HCT116 (cell line): ENCODE data around the gene MTARC2. TPM values are rescaled to one million over a fixed set of nuclear protein-coding genes. Genes with fewer than 3 reads are reported as not detected.
A peak's percentile ranks its signal among the peaks of the same experiment; 100 is the strongest.
"Not testable (repeated sequence)": the region's sequence is repeated elsewhere in the genome, so short reads cannot be mapped to it uniquely, and the experiment has no call there.

ENCODE experiments used
- ATAC-seq: fragments of 200-7000 bp; cut with Tn5 transposase; 2 replicates; pipeline ENCODE4 v1.9.1; 2020; ENCODE audit warnings: mild to moderate bottlenecking, moderate library complexity
- BruUV-seq: library from RNA; stranded (reverse); fragments of 400-500 nt; replicated peaks from 2 replicates; lab custom pipeline; 2021; lab: Mats Ljungman, UMichigan
- CTCF ChIA-PET: fragments of 300-600 bp; sonication (Branson Sonifier 250); formaldehyde crosslinking; loops from one replicate; lab custom pipeline; 2021; ENCODE audit warnings: antibody characterized with exemption; lab: Charles Lee
- POLR2A ChIA-PET: fragments of 300-600, 350-600 bp; sonication (Branson Sonifier 250); formaldehyde crosslinking; loops from one replicate; lab custom pipeline; 2021; ENCODE audit warnings: antibody characterized with exemption; lab: Charles Lee
- RAD21 ChIA-PET, 2 experiments: fragments of 300-600 bp; sonication (Branson Sonifier 250); formaldehyde crosslinking; loops; one replicate each; lab custom pipeline; 2023; ENCODE audit warnings: low total read pairs in 2 of 2; ENCODE audit not compliant: uncharacterized antibody in 2 of 2, unreplicated experiment in 2 of 2, low non-redundant PET in 1 of 2; lab: Charles Lee
- DNase-seq: peaks from one replicate; pipeline ENCODE4 v3.0.0-alpha.2; 2010; ENCODE audit warnings: low read depth, low spot score
- H2AFZ ChIP-seq: fragments of 200-600 bp; shearing (Covaris generic), sonication (generic); 2 replicates; pipeline ENCODE4 v1.6.1; 2017; ENCODE audit warnings: low read depth, mixed run types, mixed read lengths, antibody characterized with exemption, low read length; ENCODE audit not compliant: poor library complexity, severe bottlenecking
- H3K27ac ChIP-seq: 2 replicates; pipeline ENCODE4 v1.5.1; 2012; ENCODE audit warnings: low read depth, low read length
- H3K27me3 ChIP-seq: fragments of 200-600 bp; sonication (generic); 2 replicates; pipeline ENCODE4 v1.6.1; 2016; ENCODE audit warnings: mixed run types, low read length, mixed read lengths; ENCODE audit not compliant: insufficient read depth
- H3K36me3 ChIP-seq, 2 experiments: fragments of 200-500 bp in 1 of 2; fragments of 200-600 bp in 1 of 2; sonication (Bioruptor generic) in 1 of 2; sonication (generic) in 1 of 2; 2 replicates each; pipeline versions ENCODE4 v1.5.1 to v1.6.1; 2014 to 2016; ENCODE audit warnings: low read length in 2 of 2, inconsistent platforms in 1 of 2, mixed read lengths in 1 of 2, mixed run types in 1 of 2; ENCODE audit not compliant: insufficient read depth in 2 of 2, control insufficient read depth in 1 of 2
- H3K4me1 ChIP-seq, 2 experiments: fragments of 200-600 bp in 1 of 2; sonication (generic) in 1 of 2; 2 replicates each; pipeline versions ENCODE4 v1.5.1 to v1.6.1; 2012 to 2017; ENCODE audit warnings: low read length in 2 of 2, inconsistent platforms in 1 of 2, mild to moderate bottlenecking in 1 of 2, mixed read lengths in 1 of 2, mixed run types in 1 of 2, moderate library complexity in 1 of 2; ENCODE audit not compliant: insufficient read depth in 2 of 2, control insufficient read depth in 1 of 2
- H3K4me2 ChIP-seq: fragments of 200-600 bp; sonication (generic); 2 replicates; pipeline ENCODE4 v1.6.1; 2017; ENCODE audit warnings: mixed run types, low read length, mixed read lengths
- H3K4me3 ChIP-seq, 2 experiments: fragments of 200-600 bp in 1 of 2; sonication (generic) in 1 of 2; replicated peaks in 1 of 2; 2 replicates each; pipeline ENCODE4 v1.5.1; 2011 to 2016; ENCODE audit warnings: low read length in 2 of 2, control low read depth in 1 of 2, low read depth in 1 of 2, mild to moderate bottlenecking in 1 of 2, mixed read lengths in 1 of 2, mixed run types in 1 of 2
- H3K79me2 ChIP-seq: fragments of 200-600 bp; sonication (generic); 2 replicates; pipeline ENCODE4 v1.6.1; 2017; ENCODE audit warnings: mild to moderate bottlenecking, mixed run types, low read length, moderate library complexity, mixed read lengths; ENCODE audit not compliant: insufficient read depth
- H3K9ac ChIP-seq: fragments of 200-600 bp; sonication (generic); 2 replicates; pipeline ENCODE4 v1.6.1; 2016; ENCODE audit warnings: low read length, mixed read lengths
- H3K9me2 ChIP-seq: fragments of 200-600 bp; sonication (generic), shearing (Covaris generic); 2 replicates; pipeline ENCODE4 v1.6.1; 2017; ENCODE audit warnings: mixed run types, mild to moderate bottlenecking, moderate library complexity; ENCODE audit not compliant: insufficient read depth
- H3K9me3 ChIP-seq, 2 experiments: fragments of 200-500 bp in 1 of 2; fragments of 200-600 bp in 1 of 2; sonication (Bioruptor generic) in 1 of 2; sonication (generic) in 1 of 2; 2 replicates each; pipeline ENCODE4 v1.6.1; 2014 to 2017; ENCODE audit warnings: low read length in 2 of 2, mixed read lengths in 2 of 2, inconsistent platforms in 1 of 2, low read depth in 1 of 2, mild to moderate bottlenecking in 1 of 2, mixed run types in 1 of 2, moderate library complexity in 1 of 2; ENCODE audit not compliant: control insufficient read depth in 1 of 2, insufficient read depth in 1 of 2
- H4K20me1 ChIP-seq: fragments of 200-600 bp; sonication (generic), shearing (Covaris generic); 2 replicates; pipeline ENCODE4 v1.6.1; 2017; ENCODE audit warnings: mixed run types, mild to moderate bottlenecking, moderate library complexity; ENCODE audit not compliant: insufficient read depth
- EZH2phosphoT487 ChIP-seq: fragments of 200-600 bp; IDR thresholded peaks from 2 replicates; pipeline ENCODE4 v1.6.1; 2018; ENCODE audit warnings: antibody characterized with exemption, borderline replicate concordance
- FOSL1 ChIP-seq: IDR thresholded peaks from 2 replicates; pipeline ENCODE4 v1.6.1; 2012; ENCODE audit warnings: low read depth
- POLR2AphosphoS5 ChIP-seq: IDR thresholded peaks from 2 replicates; pipeline ENCODE4 v1.6.1; 2011; ENCODE audit warnings: mild to moderate bottlenecking, low read depth, low read length, moderate library complexity
- TCF7L2 ChIP-seq: IDR thresholded peaks from 2 replicates; pipeline ENCODE4 v1.7.0; 2011; ENCODE audit warnings: borderline replicate concordance, inconsistent platforms; ENCODE audit not compliant: insufficient read depth, insufficient read length; ENCODE audit errors: extremely low read depth
- intact Hi-C: fragments of 100-400 bp; cut with micrococcal nuclease; formaldehyde crosslinking; loops from 2 replicates; pipeline ENCODE4 v1.10.0; 2022
- total RNA-seq: library from RNA; stranded (reverse); gene quantifications from one replicate; pipeline ENCODE4 v1.2.1, GENCODE V29; 2021; ENCODE audit not compliant: unreplicated experiment
- TF ChIP-seq, protein P1 (sequence below): IDR thresholded peaks from 2 replicates; pipeline ENCODE4 v1.6.1; 2012

Gene MTARC2
- total RNA-seq, 1 experiment from 2014 or later, result 16.6 TPM

DNA sequence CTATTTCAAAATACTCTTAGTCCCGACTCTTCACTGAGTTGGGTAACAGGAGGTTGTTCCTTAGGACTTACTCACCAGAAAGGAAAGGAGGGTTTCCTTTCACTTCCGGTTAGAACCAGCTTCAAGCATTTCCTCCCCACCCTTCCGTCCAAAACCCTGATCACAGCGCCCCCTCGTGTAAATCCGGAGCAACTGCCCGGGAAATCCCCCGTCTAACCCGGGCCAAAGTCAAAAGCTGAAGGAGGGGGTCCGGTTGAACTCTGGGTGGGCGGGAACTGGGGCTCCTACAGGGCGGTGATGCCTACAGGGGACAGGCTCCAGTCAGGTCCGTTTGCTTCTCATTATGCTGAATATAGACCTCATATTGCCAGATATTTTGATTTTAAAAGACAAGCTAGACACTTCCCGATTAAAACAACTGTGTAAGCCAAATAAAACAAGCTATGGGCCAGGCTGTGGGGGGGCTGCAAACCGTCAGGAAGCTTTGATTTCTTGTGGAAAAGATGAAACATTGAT, 15.0 kb upstream of the MTARC2 start (continued):
- TF ChIP-seq TCF7L2 (no peak), EZH2phosphoT487 (no peak)
- TF ChIP-seq, protein P1, sequence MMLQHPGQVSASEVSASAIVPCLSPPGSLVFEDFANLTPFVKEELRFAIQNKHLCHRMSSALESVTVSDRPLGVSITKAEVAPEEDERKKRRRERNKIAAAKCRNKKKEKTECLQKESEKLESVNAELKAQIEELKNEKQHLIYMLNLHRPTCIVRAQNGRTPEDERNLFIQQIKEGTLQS, result no peak

DNA sequence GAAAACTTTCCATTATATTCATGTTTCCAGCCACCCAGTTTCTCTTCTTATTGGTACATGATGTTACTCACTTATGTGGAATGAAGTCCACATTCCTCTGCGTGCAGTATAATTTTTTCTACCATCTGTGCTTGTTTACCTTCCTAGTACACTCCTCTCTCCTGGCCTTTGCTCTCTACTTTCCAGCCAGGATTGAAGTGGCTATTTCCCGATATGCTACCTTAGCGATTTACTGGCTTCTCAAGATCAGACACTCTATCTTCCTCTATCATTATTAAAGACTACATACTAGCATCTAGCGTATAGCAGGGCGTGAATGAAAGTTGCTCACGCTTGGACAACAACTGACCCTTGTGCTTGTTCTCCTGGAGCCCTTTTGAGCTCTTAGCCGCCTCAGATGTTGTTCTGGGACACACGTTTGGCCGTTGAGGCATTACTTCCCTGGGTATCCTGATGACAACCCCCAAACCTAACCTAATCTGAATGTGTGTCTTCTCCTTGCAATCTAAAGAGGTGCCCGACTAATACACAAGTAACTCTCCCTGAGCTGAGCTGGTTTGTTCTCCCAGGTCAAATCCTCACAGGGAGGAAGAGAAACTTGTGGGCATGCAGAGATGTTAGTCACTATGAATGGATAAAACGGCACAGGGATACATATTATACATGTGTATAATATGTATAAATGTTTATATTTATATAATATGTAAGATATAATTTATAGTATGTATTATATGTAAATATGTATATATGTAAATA, 13.4 kb upstream of the MTARC2 start:
- ChIA-PET POLR2A (interaction anchor here (1.7 kb wide), 1 partner anchor 13 kb away, joined by 5 read pairs; the partner anchor contains the start of gene MTARC2), RAD21 (interaction anchor here in 1 of 2 experiments (0.7 kb wide), 1 partner anchor 42 kb away, joined by 3 read pairs; no protein-coding TSS in a partner anchor), CTCF (interaction anchor here (1.0 to 3.0 kb wide), 7 partner anchors 11 to 456 kb away, joined by 3 to 31 read pairs (median 9); partner anchors contain the start of gene MTARC2)
- Histone ChIP-seq H3K4me1 (peaks cover 11 to 27% of the 10 kb centered on the region in 2 experiments), H3K36me3 (no peaks in the 10 kb centered on the region), H3K4me2 (peak overlapping the region; percentile 82), H4K20me1 (no peaks in the 10 kb centered on the region), H3K27ac (no peak overlapping the region), H3K9ac (peak overlapping the region; percentile 46; the same call in 1 of the 2 replicates), H3K79me2 (no peaks in the 10 kb centered on the region), H3K9me2 (peaks cover 3% of the 10 kb centered on the region; the same call in 1 of the 2 replicates), H3K9me3 (no peaks in the 10 kb centered on the region), H2AFZ (peak overlapping the region; percentile 100), H3K4me3 (peak overlapping the region; percentile 21 to 52), H3K27me3 (no peaks in the 10 kb centered on the region)
- ATAC-seq, result peak; percentile 57
- no peak for TF ChIP-seq POLR2AphosphoS5
- TF ChIP-seq FOSL1, result 0 out of 2 replicates have a peak, but pooled peaks have one; percentile 13
- DNase-seq, result no peak
- no TSS peak for BruUV-seq
- intact Hi-C loops, result no loop called here

DNA sequence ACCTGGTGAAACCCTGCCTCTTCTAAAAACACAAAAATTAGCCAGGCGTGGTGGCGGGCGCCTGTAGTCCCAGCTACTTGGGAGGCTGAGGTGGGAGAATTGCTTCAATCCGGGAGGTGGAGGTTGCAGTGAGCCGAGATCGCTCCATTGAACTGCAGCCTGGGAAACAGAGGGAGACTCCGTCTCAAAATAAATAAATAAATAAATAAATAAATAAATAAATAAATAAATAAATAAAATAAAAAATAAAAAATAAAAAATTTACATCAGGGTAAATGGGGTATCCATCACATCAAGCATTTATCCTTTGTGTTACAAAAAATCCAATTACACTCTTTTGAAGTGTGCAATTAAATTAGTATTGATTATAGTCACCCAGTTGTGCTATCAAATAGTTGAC, 11.8 kb upstream of the MTARC2 start:
- BruUV-seq, ATAC-seq: not testable (repeated sequence)

More for the DNA sequence above, 11.8 kb upstream of the MTARC2 start:
- H4K20me1 ChIP-seq, CTCF ChIA-PET, H3K9me3 ChIP-seq, POLR2A ChIA-PET, H3K9me2 ChIP-seq, RAD21 ChIA-PET, H3K4me2 ChIP-seq, H3K36me3 ChIP-seq, H2AFZ ChIP-seq, intact Hi-C loops, H3K79me2 ChIP-seq, H3K4me3 ChIP-seq, H3K27me3 ChIP-seq, DNase-seq, H3K9ac ChIP-seq, H3K27ac ChIP-seq: not testable (repeated sequence)
- peaks cover 11 to 27% of the 10 kb centered on the region in 2 experiments for H3K4me1 ChIP-seq
